AG04449 (cell line): ENCODE data around the gene SPEG.

Experiments used
- CTCF ChIA-PET: fragments of 350-600 bp; formaldehyde crosslinking; extraction: SDS; loops from one replicate; lab custom pipeline; 2021; ENCODE audit warnings: antibody characterized with exemption; lab: Yijun Ruan, JAX
- POLR2A ChIA-PET: fragments of 400-600, 350-600 bp; formaldehyde crosslinking; extraction: SDS; loops from one replicate; lab custom pipeline; 2020; ENCODE audit warnings: antibody characterized with exemption, inconsistent platforms; lab: Yijun Ruan, JAX
- DNase-seq: peaks from one replicate; pipeline ENCODE4 v3.0.0-alpha.2; 2010; ENCODE audit warnings: low read depth, low spot score
- H3K4me3 ChIP-seq: 2 replicates; pipeline ENCODE4 v1.5.1; 2011; ENCODE audit warnings: low read depth, mild to moderate bottlenecking, control low read depth, low read length
- CTCF ChIP-seq: IDR thresholded peaks from one replicate; pipeline ENCODE4 v1.5.1; 2011; ENCODE audit warnings: mild to moderate bottlenecking, moderate library complexity, low read length, control low read depth, inconsistent platforms; ENCODE audit not compliant: insufficient read depth; ENCODE audit errors: missing control alignments

SPEG gene

GRCh38 chr2:219511547-219512325 is 77.1 kb downstream of the SPEG start:
- DNase-seq: no peak
- ChIA-PET POLR2A (interaction anchor here (0.8 to 1.2 kb wide), 4 partner anchors 10 to 58 kb away, joined by 3 read pairs; no protein-coding TSS in a partner anchor), CTCF (interaction anchor here (0.9 to 39.0 kb wide), 11 partner anchors 13 to 353 kb away, joined by 3 to 1084 read pairs (median 4); partner anchors contain the start of gene GMPPA)
- H3K4me3 ChIP-seq: no peak overlapping the region
- TF ChIP-seq CTCF: no peak

GRCh38 chr2:219512524-219513216 is 78.0 kb downstream of the SPEG start:
- H3K4me3 ChIP-seq: no peak overlapping the region
- TF ChIP-seq CTCF: no peak
- POLR2A ChIA-PET: interaction anchor here (1.7 kb wide), 1 partner anchor 14 kb away, joined by 9 read pairs; the partner anchor contains the start of gene GMPPA
- DNase-seq: no peak
- CTCF ChIA-PET: interaction anchor here (1.0 to 39.0 kb wide), 4 partner anchors 12 to 111 kb away, joined by 3 to 1084 read pairs (median 84); partner anchors contain the start of gene GMPPA

GRCh38 chr2:219513787-219514186 is 79.1 kb downstream of the SPEG start:
- CTCF ChIA-PET: interaction anchor here (1.0 to 39.0 kb wide), 5 partner anchors 11 to 112 kb away, joined by 3 to 1084 read pairs (median 4); partner anchors contain the start of gene GMPPA
- H3K4me3 ChIP-seq: no peak overlapping the region
- DNase-seq: no peak
- TF ChIP-seq CTCF: no peak
- POLR2A ChIA-PET: interaction anchor here (1.7 kb wide), 1 partner anchor 16 kb away, joined by 9 read pairs; the partner anchor contains the start of gene GMPPA

- no peak for TF ChIP-seq CTCF
- ChIA-PET CTCF (interaction anchor here (1.0 to 39.0 kb wide), 5 partner anchors 11 to 113 kb away, joined by 3 to 1084 read pairs (median 4); partner anchors contain the start of gene GMPPA), POLR2A (interaction anchor here (1.7 kb wide), 1 partner anchor 16 kb away, joined by 9 read pairs; the partner anchor contains the start of gene GMPPA)
- no peak within 1 kb of the TSS; the same call in 1 of the 2 replicates for H3K4me3 ChIP-seq
- no peak for DNase-seq
These were observed 79.6 kb downstream of the SPEG start, which contains the start of gene ASIC4 for GRCh38 chr2:219514196-219514761. Gene ASIC4 (plus strand): TSS chr2:219514482. CDS start chr2:219514725, 243 bp downstream.

GRCh38 chr2:219514836-219515235 is 80.2 kb downstream of the SPEG start:
- ChIA-PET POLR2A (no interaction called here), CTCF (interaction anchor here (9.0 to 39.0 kb wide), 3 partner anchors 10 to 17 kb away, joined by 164 to 1084 read pairs (median 1084); partner anchors contain the start of genes ASIC4 and GMPPA)
- no peak overlapping the region for H3K4me3 ChIP-seq
- TF ChIP-seq CTCF: no peak
- no peak for DNase-seq
